HepG2 (cell line): ENCODE measurements around the gene SIRT7. TPM values are rescaled to one million over a fixed set of nuclear protein-coding genes. Genes with fewer than 3 reads are reported as not detected.
A peak's percentile ranks its signal among the peaks of the same experiment; 100 is the strongest.

Experiments
- ARNT2 ChIP-seq: sonication (generic); formaldehyde crosslinking; IDR thresholded peaks from 2 replicates; pipeline ENCODE4 v1.8.0; 2022; ENCODE audit warnings: mild to moderate bottlenecking, low read depth, missing genetic modification reagents, moderate library complexity
- ESRRA ChIP-seq: sonication (generic); formaldehyde crosslinking; IDR thresholded peaks from 2 replicates; pipeline ENCODE4 v1.5.1; 2020; ENCODE audit warnings: mild to moderate bottlenecking, low read depth, missing genetic modification reagents
- FLYWCH1 ChIP-seq: sonication (generic); formaldehyde crosslinking; IDR thresholded peaks from 2 replicates; pipeline ENCODE4 v1.8.1; 2023; ENCODE audit warnings: mild to moderate bottlenecking, missing genetic modification reagents
- FOXJ3 ChIP-seq: sonication (generic); formaldehyde crosslinking; IDR thresholded peaks from 2 replicates; pipeline ENCODE4 v1.4.0; 2020; ENCODE audit warnings: missing genetic modification reagents, mild to moderate bottlenecking, borderline replicate concordance
- GATAD1 ChIP-seq: IDR thresholded peaks from 2 replicates; pipeline ENCODE4 v1.6.1; 2016; ENCODE audit warnings: missing genetic modification reagents, missing compliant biosample characterization
- GFI1 ChIP-seq: sonication (generic); formaldehyde crosslinking; IDR thresholded peaks from 2 replicates; pipeline ENCODE4 v1.5.0; 2020; ENCODE audit warnings: missing genetic modification reagents, mild to moderate bottlenecking, borderline replicate concordance
- KLF16 ChIP-seq, 2 experiments: sonication (generic) in 1 of 2; formaldehyde crosslinking in 1 of 2; IDR thresholded peaks; 2 replicates each; pipeline versions ENCODE4 v1.6.1 to v1.8.0; 2016 to 2023; ENCODE audit warnings: missing genetic modification reagents in 2 of 2, missing compliant biosample characterization in 1 of 2
- MYNN ChIP-seq: sonication (generic); formaldehyde crosslinking; IDR thresholded peaks from 2 replicates; pipeline ENCODE4 v1.4.0; 2020; ENCODE audit warnings: mild to moderate bottlenecking, low read depth, missing genetic modification reagents
- NCOR1 ChIP-seq: fragments of 200-600 bp; sonication (generic); IDR thresholded peaks from 2 replicates; pipeline ENCODE4 v1.7.0; 2017; ENCODE audit warnings: antibody characterized with exemption, low read length, borderline replicate concordance
- NR3C1 ChIP-seq: sonication (generic); formaldehyde crosslinking; IDR thresholded peaks from 2 replicates; pipeline ENCODE4 v1.4.0; 2020; ENCODE audit warnings: missing genetic modification reagents
- SMYD3 ChIP-seq: sonication (generic); formaldehyde crosslinking; IDR thresholded peaks from 2 replicates; pipeline ENCODE4 v1.8.1; 2023; ENCODE audit warnings: mild to moderate bottlenecking, missing genetic modification reagents
- SNAI1 ChIP-seq: sonication (generic); formaldehyde crosslinking; IDR thresholded peaks from 2 replicates; pipeline ENCODE4 v1.5.0; 2020; ENCODE audit warnings: mild to moderate bottlenecking, missing genetic modification reagents, borderline replicate concordance
- SRSF4 ChIP-seq: fragments of 200-400 bp; formaldehyde crosslinking; IDR thresholded peaks from one replicate; pipeline ENCODE4 v1.6.1; 2018; ENCODE audit warnings: mild to moderate bottlenecking, low read depth, low read length, moderate library complexity; ENCODE audit not compliant: poor library complexity, severe bottlenecking
- YY1 ChIP-seq: IDR thresholded peaks from 2 replicates; pipeline ENCODE4 v1.6.1; 2011; ENCODE audit warnings: low read length, low read depth, moderate library complexity, mild to moderate bottlenecking; ENCODE audit not compliant: insufficient read depth, insufficient replicate concordance
- ZC3H13 ChIP-seq: sonication (generic); formaldehyde crosslinking; IDR thresholded peaks from 2 replicates; pipeline ENCODE4 v1.8.1; 2023; ENCODE audit warnings: mild to moderate bottlenecking, missing genetic modification reagents, moderate library complexity
- ZIK1 ChIP-seq: sonication (generic); formaldehyde crosslinking; IDR thresholded peaks from 2 replicates; pipeline ENCODE4 v1.5.0; 2020; ENCODE audit warnings: mild to moderate bottlenecking, low read depth, missing genetic modification reagents, borderline replicate concordance
- ZNF251 ChIP-seq: sonication (generic); formaldehyde crosslinking; IDR thresholded peaks from 2 replicates; pipeline ENCODE4 v1.9.0; 2021; ENCODE audit warnings: mild to moderate bottlenecking, missing genetic modification reagents
- ZNF383 ChIP-seq: sonication (generic); formaldehyde crosslinking; IDR thresholded peaks from 2 replicates; pipeline ENCODE4 v1.4.0; 2020; ENCODE audit warnings: missing genetic modification reagents, mild to moderate bottlenecking, borderline replicate concordance
- ZNF468 ChIP-seq: sonication (generic); formaldehyde crosslinking; IDR thresholded peaks from 2 replicates; pipeline ENCODE4 v1.8.0; 2022; ENCODE audit warnings: mild to moderate bottlenecking, moderate library complexity, missing genetic modification reagents
- ZNF670 ChIP-seq: sonication (generic); formaldehyde crosslinking; IDR thresholded peaks from 2 replicates; pipeline ENCODE4 v1.8.0; 2022; ENCODE audit warnings: mild to moderate bottlenecking, missing genetic modification reagents, borderline replicate concordance
- ZNF761 ChIP-seq: sonication (generic); formaldehyde crosslinking; conservative IDR thresholded peaks from 2 replicates; pipeline ENCODE4 v1.4.0; 2020; ENCODE audit warnings: mild to moderate bottlenecking, missing genetic modification reagents
- ZNF770 ChIP-seq: sonication (generic); formaldehyde crosslinking; IDR thresholded peaks from 2 replicates; pipeline ENCODE4 v1.5.0; 2020; ENCODE audit warnings: mild to moderate bottlenecking, missing genetic modification reagents
- ZSCAN9 ChIP-seq: IDR thresholded peaks from 2 replicates; pipeline ENCODE4 v1.6.1; 2016; ENCODE audit warnings: borderline replicate concordance
- polyA plus RNA-seq, 8 experiments: library from polyadenylated mRNA; depleted of rRNA in 3 of 8; stranded (reverse) in 7 of 8; unstranded in 1 of 8; fragments of >200 nt; fragmentation: Illumina TruSeq in 4 of 8; extraction: Trizol in 4 of 8; gene quantifications; 2 replicates each; pipeline versions ENCODE4 v1.2.1 to v1.2.3, GENCODE V29; 2011 to 2016; ENCODE audit warnings: low read depth in 4 of 8, missing spikeins in 1 of 8, mixed read lengths in 1 of 8; ENCODE audit not compliant: insufficient read depth in 1 of 8
- total RNA-seq, 5 experiments: library from RNA; depleted of rRNA; stranded (reverse); fragments of >200 nt; fragmentation: Illumina TruSeq; extraction: Trizol; gene quantifications; 2 replicates each; pipeline ENCODE4 v1.2.3, GENCODE V29; 2016; ENCODE audit warnings: low read depth in 1 of 5
- TF ChIP-seq, protein P1 (sequence below): sonication (generic); formaldehyde crosslinking; IDR thresholded peaks from 2 replicates; pipeline ENCODE4; 2020; ENCODE audit warnings: missing genetic modification reagents, mild to moderate bottlenecking, borderline replicate concordance

Gene SIRT7
- total and polyA plus RNA-seq, 2 of the 13 experiments (the other 11 are each of a cell fraction or from before 2014, with no cell fraction given) = 8.3 to 24.8 TPM

DNA sequence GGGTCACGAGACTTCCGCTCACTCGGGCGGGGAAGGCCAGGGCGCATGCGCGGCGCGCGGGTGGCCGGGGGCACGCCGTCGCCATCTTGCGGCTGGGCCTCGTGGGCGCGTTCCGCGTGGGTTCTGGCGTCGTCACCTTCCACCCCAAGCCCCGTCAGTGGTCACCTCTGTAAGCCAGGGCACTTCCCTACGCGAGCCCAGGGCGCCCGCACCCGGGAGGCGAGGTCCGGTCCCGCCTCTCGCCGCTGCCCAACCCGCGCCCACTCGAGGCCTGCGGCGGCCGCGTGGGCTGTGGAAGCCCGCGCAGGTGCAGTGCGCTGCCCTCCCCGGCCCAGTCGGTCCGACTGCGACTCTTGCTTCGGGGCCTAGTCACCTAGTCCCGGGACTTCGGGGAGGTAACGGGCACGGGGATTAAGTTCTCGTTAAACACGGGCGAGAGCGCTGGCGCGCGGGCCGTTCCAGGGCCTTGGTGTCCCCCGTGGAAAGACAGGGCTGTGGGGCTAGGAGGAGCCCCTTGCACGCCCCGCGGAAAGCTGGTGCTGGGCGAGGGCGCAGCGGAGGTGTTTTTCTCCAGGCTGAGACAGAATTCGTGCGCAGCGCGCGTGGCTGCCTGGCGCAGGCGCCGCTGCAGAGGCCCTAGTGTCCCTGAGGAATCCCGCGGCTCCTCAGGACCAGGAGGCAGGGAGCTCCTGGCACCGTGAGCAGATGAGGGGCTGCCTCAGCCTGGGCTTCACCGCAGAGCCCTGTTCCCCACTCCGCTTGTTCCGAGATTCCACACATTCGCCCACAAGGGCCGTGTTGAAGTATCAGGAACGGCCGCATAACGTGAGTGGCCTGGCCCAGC lies 46.4 kb downstream of the SIRT7 start (continued):
- TF ChIP-seq, protein P1, sequence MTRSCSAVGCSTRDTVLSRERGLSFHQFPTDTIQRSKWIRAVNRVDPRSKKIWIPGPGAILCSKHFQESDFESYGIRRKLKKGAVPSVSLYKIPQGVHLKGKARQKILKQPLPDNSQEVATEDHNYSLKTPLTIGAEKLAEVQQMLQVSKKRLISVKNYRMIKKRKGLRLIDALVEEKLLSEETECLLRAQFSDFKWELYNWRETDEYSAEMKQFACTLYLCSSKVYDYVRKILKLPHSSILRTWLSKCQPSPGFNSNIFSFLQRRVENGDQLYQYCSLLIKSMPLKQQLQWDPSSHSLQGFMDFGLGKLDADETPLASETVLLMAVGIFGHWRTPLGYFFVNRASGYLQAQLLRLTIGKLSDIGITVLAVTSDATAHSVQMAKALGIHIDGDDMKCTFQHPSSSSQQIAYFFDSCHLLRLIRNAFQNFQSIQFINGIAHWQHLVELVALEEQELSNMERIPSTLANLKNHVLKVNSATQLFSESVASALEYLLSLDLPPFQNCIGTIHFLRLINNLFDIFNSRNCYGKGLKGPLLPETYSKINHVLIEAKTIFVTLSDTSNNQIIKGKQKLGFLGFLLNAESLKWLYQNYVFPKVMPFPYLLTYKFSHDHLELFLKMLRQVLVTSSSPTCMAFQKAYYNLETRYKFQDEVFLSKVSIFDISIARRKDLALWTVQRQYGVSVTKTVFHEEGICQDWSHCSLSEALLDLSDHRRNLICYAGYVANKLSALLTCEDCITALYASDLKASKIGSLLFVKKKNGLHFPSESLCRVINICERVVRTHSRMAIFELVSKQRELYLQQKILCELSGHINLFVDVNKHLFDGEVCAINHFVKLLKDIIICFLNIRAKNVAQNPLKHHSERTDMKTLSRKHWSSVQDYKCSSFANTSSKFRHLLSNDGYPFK (CRISPR knock-in tag) = peak; percentile 31; the same call in 1 of the 2 replicates
- TF ChIP-seq KLF16 (CRISPR knock-in tag; IDR thresholded peaks at IDR 0.05) = peak; percentile 62 to 80; a peak in 2 of 4 replicates
- peak; percentile 98 for TF ChIP-seq ZC3H13
- peak; percentile 97 for TF ChIP-seq ZNF468 (CRISPR knock-in tag)
- TF ChIP-seq ZNF251 (CRISPR knock-in tag) = peak; percentile 88; the same call in 1 of the 2 replicates
- peak; percentile 31; the same call in 1 of the 2 replicates for TF ChIP-seq SNAI1 (CRISPR knock-in tag)
- TF ChIP-seq ZNF770 (CRISPR knock-in tag) = peak; percentile 71; the same call in 1 of the 2 replicates
- TF ChIP-seq ZIK1 (CRISPR knock-in tag) = peak; percentile 96
- TF ChIP-seq NR3C1 (CRISPR knock-in tag) = no peak
- no peak; the same call in 1 of the 2 replicates for TF ChIP-seq FLYWCH1 (CRISPR knock-in tag)
- TF ChIP-seq YY1 = peak; percentile 97
- peak; percentile 91 for TF ChIP-seq GFI1 (CRISPR knock-in tag)
- TF ChIP-seq ZSCAN9 (CRISPR knock-in tag) = peak; percentile 72
- TF ChIP-seq SMYD3 = 0 out of 2 replicates have a peak, but pooled peaks have one; percentile 63
- TF ChIP-seq GATAD1 = peak; percentile 86
- TF ChIP-seq ZNF670 (CRISPR knock-in tag) = peak; percentile 94; the same call in 1 of the 2 replicates
- peak; percentile 92 for TF ChIP-seq ZNF761 (CRISPR knock-in tag)
- TF ChIP-seq SRSF4 = peak; percentile 30
- peak; percentile 92; the same call in 1 of the 2 replicates for TF ChIP-seq MYNN (CRISPR knock-in tag)
- no peak for TF ChIP-seq ZNF383 (CRISPR knock-in tag)
- TF ChIP-seq ESRRA (CRISPR knock-in tag) = peak; percentile 89
- no peak for TF ChIP-seq NCOR1
- TF ChIP-seq ARNT2 (CRISPR knock-in tag) = peak; percentile 96
- TF ChIP-seq FOXJ3 (CRISPR knock-in tag) = no peak
